ENCODE measurements around the gene LOXL1. TPM values are rescaled to one million over a fixed set of nuclear protein-coding genes. Genes with fewer than 3 reads are reported as not detected.
A peak's percentile ranks its signal among the peaks of the same experiment; 100 is the strongest.

Gene LOXL1
- total and polyA plus RNA-seq, 2 experiments from 2014 or later: 54.5 to 92.4 TPM

GRCh38 chr15:73991726-73992593, 65.7 kb downstream of the LOXL1 start, which contains the start of gene STOML1:
Gene STOML1 (minus strand): TSS chr15:73992295. CDS start chr15:73992223, 72 bp downstream.
- no peaks in the 10 kb centered on the region for H3K36me3 ChIP-seq
- H3K27ac ChIP-seq: no peak within 1 kb of the TSS
- peak within 1 kb of the TSS; percentile 61 for H3K4me3 ChIP-seq
- H3K27me3 ChIP-seq: no peaks in the 10 kb centered on the region
- H3K4me1 ChIP-seq (ENCODE audit: low read depth): peaks cover 11% of the 10 kb centered on the region
- TF ChIP-seq CTCF (IDR thresholded peaks at IDR 0.05; ENCODE audit: low read depth, low read length): peak; percentile 78
- peak; percentile 97 for DNase-seq (ENCODE audit: low read depth in 1 of 2, low spot score in 1 of 2)
- no peaks in the 10 kb centered on the region for H3K9me3 ChIP-seq (ENCODE audit: low read depth)

GRCh38 chr15:73992594-73992898, 66.3 kb downstream of the LOXL1 start:
- H3K27me3 ChIP-seq: no peaks in the 10 kb centered on the region
- no peaks in the 10 kb centered on the region for H3K36me3 ChIP-seq
- DNase-seq (ENCODE audit: low read depth in 1 of 2, low spot score in 1 of 2): no peak
- H3K27ac ChIP-seq: no peak overlapping the region
- H3K4me1 ChIP-seq (ENCODE audit: low read depth): peaks cover 11% of the 10 kb centered on the region
- H3K9me3 ChIP-seq (ENCODE audit: low read depth): no peaks in the 10 kb centered on the region
- no peak for TF ChIP-seq CTCF (IDR thresholded peaks at IDR 0.05; ENCODE audit: low read depth, low read length)
- peak overlapping the region; percentile 61 for H3K4me3 ChIP-seq

- no peak for DNase-seq (ENCODE audit: low read depth in 1 of 2, low spot score in 1 of 2)
- H3K27ac ChIP-seq: no peak overlapping the region
- peaks cover 4% of the 10 kb centered on the region for H3K36me3 ChIP-seq
- H3K27me3 ChIP-seq: no peaks in the 10 kb centered on the region
- H3K4me1 ChIP-seq (ENCODE audit: low read depth): peaks cover 11% of the 10 kb centered on the region
- TF ChIP-seq CTCF (IDR thresholded peaks at IDR 0.05; ENCODE audit: low read depth, low read length): no peak
- H3K4me3 ChIP-seq: no peak overlapping the region
- H3K9me3 ChIP-seq (ENCODE audit: low read depth): no peaks in the 10 kb centered on the region
Measured at GRCh38 chr15:73993211-73993994, 67.1 kb downstream of the LOXL1 start.

- TF ChIP-seq CTCF (IDR thresholded peaks at IDR 0.05; ENCODE audit: low read depth, low read length): no peak
- Histone ChIP-seq H3K9me3 (ENCODE audit: low read depth) (no peaks in the 10 kb centered on the region), H3K27me3 (no peaks in the 10 kb centered on the region), H3K4me1 (ENCODE audit: low read depth) (peaks cover 11% of the 10 kb centered on the region), H3K36me3 (peaks cover 8% of the 10 kb centered on the region), H3K4me3 (peak within 1 kb of the TSS; percentile 79), H3K27ac (peak within 1 kb of the TSS; percentile 59)
- peak; percentile 96 for DNase-seq (ENCODE audit: low read depth in 1 of 2, low spot score in 1 of 2)
Measured at GRCh38 chr15:73994413-73994883, 68.2 kb downstream of the LOXL1 start, which contains the start of gene PML. Gene PML (plus strand): TSS chr15:73994716. CDS start chr15:73994813, 97 bp downstream.

- TF ChIP-seq CTCF (IDR thresholded peaks at IDR 0.05; ENCODE audit: low read depth, low read length): no peak
- Histone ChIP-seq H3K9me3 (ENCODE audit: low read depth) (no peaks in the 10 kb centered on the region), H3K4me3 (peak overlapping the region; percentile 79), H3K4me1 (ENCODE audit: low read depth) (peaks cover 11% of the 10 kb centered on the region), H3K27me3 (no peaks in the 10 kb centered on the region), H3K27ac (peak overlapping the region; percentile 59), H3K36me3 (peaks cover 9% of the 10 kb centered on the region)
- DNase-seq (ENCODE audit: low read depth in 1 of 2, low spot score in 1 of 2): peak in 1 of 2 donors; percentile 29
Measured at GRCh38 chr15:73994912-73995622, 68.8 kb downstream of the LOXL1 start.

Measured in cardiac muscle cell (in vitro differentiated cells and primary cell).